HFFc6 (cell line): ENCODE measurements around the gene MAPK8IP2. TPM values are rescaled to one million over a fixed set of nuclear protein-coding genes. Genes with fewer than 3 reads are reported as not detected.
A peak's percentile ranks its signal among the peaks of the same experiment; 100 is the strongest.
"Not testable (repeated sequence)": the region's sequence is repeated elsewhere in the genome, so short reads cannot be mapped to it uniquely, and the experiment has no call there.

ENCODE experiments used
- DNase-seq: peaks from one replicate; pipeline ENCODE4 v3.0.0-alpha.2; 2018
- H3K27ac Mint-ChIP-seq: 2 replicates; pipeline ENCODE4 v1.8.0; 2020; ENCODE audit warnings: mild to moderate bottlenecking, mixed read lengths
- H3K27me3 Mint-ChIP-seq: 2 replicates; pipeline ENCODE4 v1.8.0; 2021; ENCODE audit warnings: mild to moderate bottlenecking, moderate library complexity, mixed read lengths; ENCODE audit not compliant: insufficient read depth
- H3K36me3 Mint-ChIP-seq: 2 replicates; pipeline ENCODE4 v1.8.0; 2021; ENCODE audit warnings: low read depth, mixed read lengths
- H3K4me1 Mint-ChIP-seq: 2 replicates; pipeline ENCODE4 v1.8.0; 2020; ENCODE audit warnings: low read depth, mixed read lengths
- H3K4me3 Mint-ChIP-seq: 2 replicates; pipeline ENCODE4 v1.8.0; 2020; ENCODE audit warnings: mild to moderate bottlenecking, moderate library complexity, mixed read lengths
- H3K9me3 Mint-ChIP-seq: 2 replicates; pipeline ENCODE4 v1.8.0; 2020; ENCODE audit warnings: mild to moderate bottlenecking, mixed read lengths
- total RNA-seq, 6 experiments: library from RNA; stranded (reverse); fragmentation: NEBNext Ultra II Directional; extraction: Animal tissue kit (Norgen Biotek cat#: 25700); gene quantifications; 2 replicates in 1 of 6; 3 replicates in 5 of 6; pipeline ENCODE4 v1.2.3, GENCODE V29; 2021
- TF ChIP-seq, protein P1 (sequence below): fragments of 200-600 bp; sonication (generic); IDR thresholded peaks from 2 replicates; pipeline ENCODE4 v1.5.0; 2021; ENCODE audit warnings: antibody characterized with exemption, mild to moderate bottlenecking

MAPK8IP2 gene
- total RNA-seq, 6 experiments from 2014 or later, result 0.14 to 0.25 (median 0.15) TPM

DNA sequence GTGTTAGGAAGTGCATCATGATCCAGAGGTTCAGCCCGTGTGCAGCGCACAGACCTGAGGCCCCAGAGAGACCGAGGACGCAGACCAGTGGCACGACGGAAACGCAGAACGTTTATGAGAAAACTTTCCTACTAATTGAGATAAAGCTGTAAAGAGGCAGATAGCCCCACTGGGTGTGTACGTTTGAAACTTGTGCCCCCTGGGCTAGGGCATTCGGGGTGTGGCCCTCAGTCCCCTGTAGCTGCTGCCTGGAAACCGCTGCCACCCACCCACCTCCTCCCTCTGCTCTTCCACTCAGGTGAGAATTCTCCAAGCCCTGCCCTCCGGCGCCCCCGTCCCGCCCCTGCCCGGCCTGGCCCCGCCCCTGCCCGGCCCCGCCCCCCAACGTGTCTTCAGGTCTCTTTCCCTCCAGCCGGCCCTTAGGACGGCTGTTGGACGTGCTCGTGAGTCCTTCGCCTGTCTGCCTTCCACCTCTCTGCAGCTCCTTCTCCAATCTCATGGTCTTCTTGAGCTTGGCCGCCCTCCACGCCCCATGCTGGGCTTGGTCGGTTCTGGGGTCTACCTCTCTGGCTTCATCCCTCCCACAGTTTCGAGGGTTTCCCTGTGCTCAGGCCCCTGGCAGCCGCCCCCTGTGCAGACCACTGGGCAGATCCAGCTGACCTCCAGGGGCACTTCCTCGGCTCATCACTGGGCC, 12.1 kb downstream of the MAPK8IP2 start:
- Mint-ChIP-seq H3K4me3 (no peak overlapping the region), H3K36me3 (no peaks in the 10 kb centered on the region), H3K27ac (no peak overlapping the region), H3K27me3 (peaks cover 36% of the 10 kb centered on the region), H3K9me3 (no peaks in the 10 kb centered on the region), H3K4me1 (no peaks in the 10 kb centered on the region)
- TF ChIP-seq, protein P1, sequence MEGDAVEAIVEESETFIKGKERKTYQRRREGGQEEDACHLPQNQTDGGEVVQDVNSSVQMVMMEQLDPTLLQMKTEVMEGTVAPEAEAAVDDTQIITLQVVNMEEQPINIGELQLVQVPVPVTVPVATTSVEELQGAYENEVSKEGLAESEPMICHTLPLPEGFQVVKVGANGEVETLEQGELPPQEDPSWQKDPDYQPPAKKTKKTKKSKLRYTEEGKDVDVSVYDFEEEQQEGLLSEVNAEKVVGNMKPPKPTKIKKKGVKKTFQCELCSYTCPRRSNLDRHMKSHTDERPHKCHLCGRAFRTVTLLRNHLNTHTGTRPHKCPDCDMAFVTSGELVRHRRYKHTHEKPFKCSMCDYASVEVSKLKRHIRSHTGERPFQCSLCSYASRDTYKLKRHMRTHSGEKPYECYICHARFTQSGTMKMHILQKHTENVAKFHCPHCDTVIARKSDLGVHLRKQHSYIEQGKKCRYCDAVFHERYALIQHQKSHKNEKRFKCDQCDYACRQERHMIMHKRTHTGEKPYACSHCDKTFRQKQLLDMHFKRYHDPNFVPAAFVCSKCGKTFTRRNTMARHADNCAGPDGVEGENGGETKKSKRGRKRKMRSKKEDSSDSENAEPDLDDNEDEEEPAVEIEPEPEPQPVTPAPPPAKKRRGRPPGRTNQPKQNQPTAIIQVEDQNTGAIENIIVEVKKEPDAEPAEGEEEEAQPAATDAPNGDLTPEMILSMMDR, result no peak
- DNase-seq, result no peak

DNA sequence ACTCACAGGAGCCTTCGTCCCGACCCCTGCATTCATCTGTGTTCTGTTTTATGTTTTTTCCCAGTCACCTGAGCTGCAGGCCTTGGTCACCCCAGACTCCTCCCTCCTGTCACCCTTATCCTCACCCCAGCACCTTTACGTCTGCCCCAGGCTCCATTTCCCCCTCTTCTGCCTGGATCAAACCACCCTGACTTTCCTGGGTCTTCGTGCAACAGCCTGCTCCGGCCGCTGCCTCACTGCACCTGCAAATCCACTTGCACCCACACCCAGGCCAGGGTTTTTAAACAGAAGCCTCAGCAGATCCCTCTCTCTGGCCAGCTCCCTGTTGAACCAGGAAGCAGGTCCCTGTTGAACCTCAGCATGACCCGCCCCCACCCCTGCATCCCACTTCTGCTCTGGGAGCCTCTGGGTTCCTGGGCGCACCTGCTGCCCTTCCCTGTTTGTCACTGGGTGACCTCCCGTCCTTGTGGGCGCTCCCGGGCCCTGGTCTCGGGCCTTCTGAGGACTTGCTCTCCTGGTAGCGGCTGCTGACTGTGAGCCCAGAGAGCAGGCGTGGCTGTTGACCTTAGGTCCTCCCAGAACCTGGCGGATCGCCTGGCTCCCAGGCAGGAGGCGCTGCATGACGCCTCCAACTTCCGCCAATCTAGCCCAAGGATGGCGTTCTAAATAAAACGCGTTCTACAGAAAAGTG, 12.8 kb downstream of the MAPK8IP2 start:
- TF ChIP-seq, protein P1, result no peak
- peaks cover 30% of the 10 kb centered on the region for H3K27me3 Mint-ChIP-seq
- no peak for DNase-seq
- H3K4me1 Mint-ChIP-seq, result no peaks in the 10 kb centered on the region
- H3K9me3 Mint-ChIP-seq, result no peaks in the 10 kb centered on the region
- H3K36me3 Mint-ChIP-seq, result no peaks in the 10 kb centered on the region
- no peak overlapping the region for H3K27ac Mint-ChIP-seq
- no peak overlapping the region for H3K4me3 Mint-ChIP-seq

DNA sequence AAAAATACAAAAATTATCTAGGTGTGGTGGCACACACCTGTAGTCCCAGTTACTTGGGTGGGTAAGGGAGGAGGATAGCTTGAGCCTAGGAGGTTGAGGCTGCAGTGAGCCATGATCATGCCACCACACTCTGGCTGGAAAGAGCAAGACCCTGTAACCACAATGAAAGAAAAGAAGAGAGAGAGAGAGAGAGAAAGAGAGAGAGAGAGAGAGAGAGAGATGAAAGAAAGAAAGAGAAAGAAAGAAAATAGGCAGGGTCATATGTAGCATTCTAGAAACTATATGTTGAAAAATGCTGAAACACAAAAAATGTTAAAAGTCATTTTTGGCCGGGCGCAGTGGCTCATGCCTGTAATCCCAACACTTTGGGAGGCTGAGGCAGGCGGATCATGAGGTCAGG, 13.7 kb downstream of the MAPK8IP2 start:
- H3K4me1 Mint-ChIP-seq, H3K36me3 Mint-ChIP-seq, DNase-seq, H3K4me3 Mint-ChIP-seq, H3K9me3 Mint-ChIP-seq, H3K27ac Mint-ChIP-seq: not testable (repeated sequence)
- H3K27me3 Mint-ChIP-seq, result peaks cover 25% of the 10 kb centered on the region

DNA sequence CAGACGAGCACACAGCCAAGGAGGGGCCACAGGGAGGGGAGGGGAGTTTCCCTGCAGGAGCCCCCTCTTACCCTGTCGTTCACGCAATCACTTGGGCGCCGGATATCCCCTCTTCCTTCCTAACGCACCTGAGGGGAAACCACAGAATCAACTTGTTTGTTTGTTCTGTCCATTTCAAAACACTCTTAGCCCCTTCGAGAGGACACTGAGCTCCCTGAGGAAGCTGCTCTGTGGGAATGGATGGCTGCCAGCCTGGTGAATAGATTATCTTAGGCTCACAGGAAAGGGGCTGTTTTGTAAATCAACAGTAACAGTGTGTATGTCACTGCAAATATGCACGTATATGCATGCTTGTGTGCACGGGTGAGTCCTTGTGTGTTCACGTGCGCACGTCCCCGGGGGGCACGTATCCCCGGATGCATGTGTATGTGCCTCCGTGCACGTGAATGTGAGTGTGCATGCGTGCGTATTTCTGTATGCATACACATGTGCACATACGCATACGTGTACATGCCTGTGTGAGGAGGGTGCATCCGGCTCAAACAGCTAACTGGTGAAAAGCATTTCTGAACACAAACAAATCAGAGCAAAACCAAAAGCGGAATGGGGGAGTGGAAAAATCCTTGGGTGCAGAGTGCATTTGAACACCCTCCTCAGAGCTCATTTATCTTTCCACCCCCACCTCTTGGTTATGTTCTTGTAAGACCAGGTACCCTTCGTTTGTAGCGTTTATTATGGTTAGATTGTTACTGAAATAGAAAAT, 20.2 kb downstream of the MAPK8IP2 start:
- Mint-ChIP-seq H3K36me3 (no peaks in the 10 kb centered on the region), H3K27me3 (peaks cover 7% of the 10 kb centered on the region), H3K9me3 (no peaks in the 10 kb centered on the region), H3K4me1 (peaks cover 25% of the 10 kb centered on the region), H3K4me3 (peak overlapping the region; percentile 65), H3K27ac (no peak overlapping the region)
- TF ChIP-seq, protein P1, result peak; percentile 88; the same call in 1 of the 2 replicates
- no peak for DNase-seq

DNA sequence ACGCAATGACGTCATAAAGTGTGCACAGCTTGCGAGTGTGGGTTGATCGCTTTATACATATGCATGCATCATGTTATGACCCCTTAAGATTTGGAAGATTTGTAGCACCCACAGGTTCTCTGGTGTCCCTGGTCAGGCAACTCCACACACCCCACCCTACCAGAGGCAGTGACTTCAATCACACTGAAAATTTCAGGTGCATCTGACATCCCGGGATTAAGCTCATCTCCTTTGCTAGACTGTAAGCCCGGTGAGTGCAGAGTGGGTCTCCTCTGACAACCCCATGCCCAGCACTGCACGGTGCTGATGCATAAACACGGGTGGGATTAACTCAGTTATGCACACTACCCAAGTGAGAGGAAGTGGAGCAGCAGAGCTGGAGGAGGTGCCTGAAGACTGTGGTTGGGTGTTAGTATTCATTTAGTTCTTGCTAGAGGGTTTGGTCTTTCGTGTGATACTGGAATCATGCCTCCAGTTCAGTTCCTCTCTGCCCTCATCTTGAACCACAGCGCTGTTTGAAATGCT, 20.8 kb downstream of the MAPK8IP2 start:
- no peaks in the 10 kb centered on the region for H3K36me3 Mint-ChIP-seq
- TF ChIP-seq, protein P1, result no peak
- peaks cover 25% of the 10 kb centered on the region for H3K4me1 Mint-ChIP-seq
- H3K4me3 Mint-ChIP-seq, result 0 out of 2 replicates have a peak overlapping the region, but pooled peaks have one; percentile 22
- H3K9me3 Mint-ChIP-seq, result no peaks in the 10 kb centered on the region
- H3K27ac Mint-ChIP-seq, result no peak overlapping the region
- no peak for DNase-seq
- H3K27me3 Mint-ChIP-seq, result peaks cover 7% of the 10 kb centered on the region
